Endothelial cell of umbilical vein (primary cell): ENCODE data around the gene C9orf57. TPM values are rescaled to one million over a fixed set of nuclear protein-coding genes. Genes with fewer than 3 reads are reported as not detected.
"Not testable (repeated sequence)": the region's sequence is repeated elsewhere in the genome, so short reads cannot be mapped to it uniquely, and the experiment has no call there.

Experiments
- BruUV-seq: library from RNA; stranded (reverse); fragments of 400-500 nt; replicated peaks from 2 replicates; lab custom pipeline; 2021; lab: Mats Ljungman, UMichigan
- CTCF ChIA-PET: fragments of 300-600, 350-600 bp; sonication (Branson Sonifier 250); formaldehyde crosslinking; loops from one replicate; lab custom pipeline; 2021; ENCODE audit warnings: antibody characterized with exemption, inconsistent platforms; lab: Charles Lee
- POLR2A ChIA-PET: fragments of 300-600, 350-600 bp; sonication (Branson Sonifier 250); formaldehyde crosslinking; loops from one replicate; lab custom pipeline; 2021; ENCODE audit warnings: antibody characterized with exemption, inconsistent platforms; lab: Charles Lee
- DNase-seq: peaks from one replicate; pipeline ENCODE4 v3.0.0-alpha.2; 2011; ENCODE audit warnings: low read depth, low spot score
- FAIRE-seq: peaks from 2 replicates; lab custom pipeline; 2011; peaks lifted over from hg19 to GRCh38; lab: Jason Lieb, UNC
- H2AFZ ChIP-seq: 2 replicates; pipeline ENCODE4 v1.6.0; 2012; ENCODE audit warnings: low read depth, low read length, control low read depth, inconsistent platforms
- H3K27ac ChIP-seq: 2 replicates; pipeline ENCODE4 v1.5.1; 2011; ENCODE audit warnings: low read depth, mild to moderate bottlenecking, control low read depth, low read length, moderate library complexity; ENCODE audit not compliant: insufficient read depth
- H3K27me3 ChIP-seq, 2 experiments: 2 replicates each; pipeline versions ENCODE4 v1.6.0 to v1.6.1; 2011; ENCODE audit warnings: low read length in 2 of 2, mixed read lengths in 1 of 2; ENCODE audit not compliant: control insufficient read depth in 2 of 2, insufficient read depth in 2 of 2
- H3K36me3 ChIP-seq, 2 experiments: 2 replicates in 1 of 2; 3 replicates in 1 of 2; pipeline ENCODE4 v1.5.1; 2011; ENCODE audit warnings: low read length in 2 of 2, mild to moderate bottlenecking in 1 of 2, moderate library complexity in 1 of 2; ENCODE audit not compliant: control insufficient read depth in 2 of 2, insufficient read depth in 2 of 2; ENCODE audit errors: extremely low read depth in 1 of 2
- H3K4me1 ChIP-seq: 3 replicates; pipeline ENCODE4 v1.5.1; 2011; ENCODE audit warnings: mild to moderate bottlenecking, low read length; ENCODE audit not compliant: control insufficient read depth, insufficient read depth; ENCODE audit errors: extremely low read depth
- H3K4me2 ChIP-seq: 2 replicates; pipeline ENCODE4 v1.6.1; 2011; ENCODE audit warnings: low read length, control low read depth, mixed read lengths; ENCODE audit not compliant: insufficient read depth
- H3K4me3 ChIP-seq, 3 experiments: fragments of 200-600 bp in 1 of 3; sonication (generic), shearing (Covaris generic) in 1 of 3; replicated peaks in 1 of 3; 2 replicates each; pipeline ENCODE4 v1.5.1; 2011 to 2016; ENCODE audit warnings: control low read depth in 3 of 3, low read length in 3 of 3, mild to moderate bottlenecking in 2 of 3, inconsistent platforms in 1 of 3, low read depth in 1 of 3, moderate library complexity in 1 of 3; ENCODE audit not compliant: insufficient read depth in 1 of 3
- H3K79me2 ChIP-seq: 2 replicates; pipeline ENCODE4 v1.6.0; 2012; ENCODE audit warnings: low read length, inconsistent platforms; ENCODE audit not compliant: control insufficient read depth, insufficient read depth
- H3K9ac ChIP-seq: replicated peaks from 2 replicates; pipeline ENCODE3; 2011; ENCODE audit warnings: low read length, control low read depth; ENCODE audit not compliant: insufficient read depth; ENCODE audit errors: extremely low read depth
- H3K9me1 ChIP-seq: replicated peaks from 3 replicates; pipeline ENCODE4 v1.6.0; 2011; ENCODE audit warnings: mild to moderate bottlenecking, low read length; ENCODE audit not compliant: control insufficient read depth, insufficient read depth; ENCODE audit errors: extremely low read depth
- H3K9me3 ChIP-seq: replicated peaks from 2 replicates; pipeline ENCODE4 v1.5.1; 2012; ENCODE audit warnings: low read length, inconsistent platforms; ENCODE audit not compliant: control insufficient read depth, insufficient read depth
- H4K20me1 ChIP-seq: replicated peaks from 2 replicates; pipeline ENCODE3; 2011; ENCODE audit warnings: mild to moderate bottlenecking, low read length; ENCODE audit not compliant: control insufficient read depth, insufficient read depth; ENCODE audit errors: extremely low read depth
- EZH2 ChIP-seq: IDR thresholded peaks from 2 replicates; pipeline ENCODE4 v1.6.1; 2012; ENCODE audit warnings: borderline replicate concordance, low read depth, mild to moderate bottlenecking, moderate library complexity, low read length, inconsistent platforms; ENCODE audit not compliant: severe bottlenecking
- FOS ChIP-seq: IDR thresholded peaks from 2 replicates; pipeline ENCODE4 v1.6.1; 2011; ENCODE audit warnings: mild to moderate bottlenecking, low read length, moderate library complexity, borderline replicate concordance; ENCODE audit not compliant: insufficient read depth
- GATA2 ChIP-seq: IDR thresholded peaks from 2 replicates; pipeline ENCODE4 v1.7.0; 2011; ENCODE audit warnings: low read depth, mild to moderate bottlenecking, moderate library complexity, mixed read lengths, low read length; ENCODE audit not compliant: insufficient read length, insufficient read depth
- JUN ChIP-seq: IDR thresholded peaks from 2 replicates; pipeline ENCODE4 v1.6.1; 2011; ENCODE audit warnings: borderline replicate concordance, low read depth; ENCODE audit not compliant: insufficient read length, insufficient read depth
- MYC ChIP-seq: IDR thresholded peaks from one replicate; pipeline ENCODE4 v1.6.1; 2011; ENCODE audit warnings: mild to moderate bottlenecking, low read depth, low read length
- POLR2A ChIP-seq: IDR thresholded peaks from 2 replicates; pipeline ENCODE4 v1.6.1; 2012; ENCODE audit warnings: low read depth, mild to moderate bottlenecking, control low read depth, low read length
- POLR2AphosphoS5 ChIP-seq: IDR thresholded peaks from 2 replicates; pipeline ENCODE4 v1.6.1; 2012; ENCODE audit warnings: low read depth, mild to moderate bottlenecking, control low read depth, low read length, moderate library complexity; ENCODE audit not compliant: insufficient read depth
- dilution Hi-C: fragments of 300-500 bp; cut with MboI; formaldehyde crosslinking; loops from one replicate; pipeline ENCODE4 v1.15.0; 2019; ENCODE audit warnings: low sequenced_read_pairs; ENCODE audit not compliant: extremely low pct_ligation_motif_present
- intact Hi-C: fragments of 100-400 bp; cut with micrococcal nuclease; formaldehyde crosslinking; loops from one replicate; pipeline ENCODE4 v1.10.0; 2022
- polyA plus RNA-seq, 4 experiments: library from polyadenylated mRNA; depleted of rRNA in 3 of 4; stranded (reverse) in 3 of 4; unstranded in 1 of 4; fragments of >200 nt; gene quantifications; 2 replicates each; pipeline versions ENCODE4 v1.2.1 to v1.2.3, GENCODE V29; 2011 to 2012; ENCODE audit warnings: missing spikeins in 1 of 4
- total RNA-seq: library from RNA; stranded (reverse); gene quantifications from 2 replicates; pipeline ENCODE4 v1.2.3, GENCODE V29; 2021
- TF ChIP-seq, protein P1 (sequence below), 2 donors: IDR thresholded peaks; 1 replicate in 1 of 2; 2 replicates in 1 of 2; pipeline ENCODE4 v1.5.1; 2011; ENCODE audit warnings: low read length in 2 of 2, mild to moderate bottlenecking in 2 of 2, moderate library complexity in 2 of 2, control low read depth in 1 of 2, inconsistent platforms in 1 of 2, low read depth in 1 of 2; ENCODE audit not compliant: insufficient read depth in 1 of 2; ENCODE audit errors: extremely low read depth in 1 of 2
- TF ChIP-seq, protein P2 (sequence below): IDR thresholded peaks from 2 replicates; pipeline ENCODE4 v1.6.1; 2011; ENCODE audit not compliant: insufficient read depth, insufficient read length

The C9orf57 gene
- total and polyA plus RNA-seq, 2 donors (not counting 3 experiments of a cell fraction or from before 2014, with no cell fraction given): not detected

DNA sequence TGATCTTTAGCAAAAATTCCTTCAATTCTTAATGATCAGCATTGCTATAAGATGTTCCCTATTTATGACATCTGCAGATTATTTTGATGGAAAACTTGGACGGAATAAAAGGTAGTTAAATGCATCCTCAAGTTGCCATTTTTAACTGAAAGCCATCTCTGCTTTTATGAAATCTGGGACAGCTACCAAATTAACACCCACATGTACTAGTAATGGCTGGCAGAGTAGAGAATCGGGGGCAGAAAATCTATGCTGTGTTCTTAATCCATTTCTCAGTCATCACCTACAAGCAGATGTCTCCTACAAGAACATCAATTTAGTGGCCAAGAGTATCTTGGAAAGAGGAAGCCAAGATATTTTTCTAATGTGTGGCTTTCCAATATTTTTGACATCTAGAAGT, 22.1 kb upstream of the C9orf57 start:
- CTCF ChIA-PET: no interaction called here
- intact Hi-C loops: no loop called here
- no peak for DNase-seq
- Histone ChIP-seq H3K27ac (no peak overlapping the region), H3K4me3 (no peak overlapping the region), H3K4me1 (no peaks in the 10 kb centered on the region), H3K36me3 (no peaks in the 10 kb centered on the region), H3K79me2 (no peaks in the 10 kb centered on the region), H2AFZ (no peak overlapping the region), H3K4me2 (no peak overlapping the region), H3K27me3 (no peaks in the 10 kb centered on the region), H3K9ac (no peak overlapping the region), H3K9me3 (no peaks in the 10 kb centered on the region), H4K20me1 (no peaks in the 10 kb centered on the region), H3K9me1 (no peaks in the 10 kb centered on the region)
- no peak for TF ChIP-seq POLR2AphosphoS5
- TF ChIP-seq POLR2A: no peak
- TF ChIP-seq, protein P1, sequence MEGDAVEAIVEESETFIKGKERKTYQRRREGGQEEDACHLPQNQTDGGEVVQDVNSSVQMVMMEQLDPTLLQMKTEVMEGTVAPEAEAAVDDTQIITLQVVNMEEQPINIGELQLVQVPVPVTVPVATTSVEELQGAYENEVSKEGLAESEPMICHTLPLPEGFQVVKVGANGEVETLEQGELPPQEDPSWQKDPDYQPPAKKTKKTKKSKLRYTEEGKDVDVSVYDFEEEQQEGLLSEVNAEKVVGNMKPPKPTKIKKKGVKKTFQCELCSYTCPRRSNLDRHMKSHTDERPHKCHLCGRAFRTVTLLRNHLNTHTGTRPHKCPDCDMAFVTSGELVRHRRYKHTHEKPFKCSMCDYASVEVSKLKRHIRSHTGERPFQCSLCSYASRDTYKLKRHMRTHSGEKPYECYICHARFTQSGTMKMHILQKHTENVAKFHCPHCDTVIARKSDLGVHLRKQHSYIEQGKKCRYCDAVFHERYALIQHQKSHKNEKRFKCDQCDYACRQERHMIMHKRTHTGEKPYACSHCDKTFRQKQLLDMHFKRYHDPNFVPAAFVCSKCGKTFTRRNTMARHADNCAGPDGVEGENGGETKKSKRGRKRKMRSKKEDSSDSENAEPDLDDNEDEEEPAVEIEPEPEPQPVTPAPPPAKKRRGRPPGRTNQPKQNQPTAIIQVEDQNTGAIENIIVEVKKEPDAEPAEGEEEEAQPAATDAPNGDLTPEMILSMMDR (IDR thresholded peaks at IDR 0.05; ENCODE audit: extremely low read depth in 1 of 2, insufficient read depth in 1 of 2, low read depth in 1 of 2, low read length in 2 of 2): no peak
- TF ChIP-seq MYC: no peak
- TF ChIP-seq, protein P2, sequence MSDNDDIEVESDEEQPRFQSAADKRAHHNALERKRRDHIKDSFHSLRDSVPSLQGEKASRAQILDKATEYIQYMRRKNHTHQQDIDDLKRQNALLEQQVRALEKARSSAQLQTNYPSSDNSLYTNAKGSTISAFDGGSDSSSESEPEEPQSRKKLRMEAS: no peak
- no peak for TF ChIP-seq EZH2
- TF ChIP-seq GATA2: no peak
- TF ChIP-seq FOS: no peak
- no peak for TF ChIP-seq JUN
- no TSS peak for BruUV-seq
- dilution Hi-C loops: no loop called here
- no peak for FAIRE-seq
- POLR2A ChIA-PET: no interaction called here

DNA sequence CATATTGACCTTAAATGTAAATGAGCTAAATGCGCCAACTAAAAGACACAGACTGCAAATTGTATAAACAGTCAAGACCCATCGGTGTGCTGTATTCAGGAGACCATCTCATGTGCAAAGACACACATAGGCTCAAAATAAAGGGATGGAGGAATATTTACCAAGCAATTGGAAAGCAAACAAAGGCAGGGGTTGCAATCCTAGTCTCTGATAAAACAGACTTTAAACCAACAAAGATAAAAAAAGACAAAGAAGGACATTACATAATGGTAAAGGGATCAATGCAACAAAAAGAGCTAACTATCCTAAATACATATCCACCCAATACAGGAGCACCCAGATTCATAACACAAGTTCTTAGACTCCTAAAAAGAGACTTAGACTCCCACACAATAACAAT, 14.3 kb upstream of the C9orf57 start:
- FAIRE-seq, DNase-seq, H3K4me3 ChIP-seq, POLR2A ChIA-PET, H3K9me1 ChIP-seq, dilution Hi-C loops, H3K27me3 ChIP-seq, H3K79me2 ChIP-seq, BruUV-seq, H3K4me2 ChIP-seq, CTCF ChIA-PET, H3K4me1 ChIP-seq, H3K9me3 ChIP-seq, H3K36me3 ChIP-seq, H4K20me1 ChIP-seq, intact Hi-C loops, H2AFZ ChIP-seq, H3K9ac ChIP-seq, H3K27ac ChIP-seq: not testable (repeated sequence)
